Vagina (tissue), 2 donors: ENCODE data around the gene MSLN. TPM values are rescaled to one million over a fixed set of nuclear protein-coding genes. Genes with fewer than 3 reads are reported as not detected.

ENCODE experiments used
- DNase-seq, 2 donors: peaks; one replicate each; pipeline ENCODE4 v3.0.0-alpha.2; 2017; ENCODE audit errors: extremely low spot score in 2 of 2
- H3K27ac ChIP-seq: fragments of 200-600 bp; sonication (generic); one replicate; pipeline ENCODE4 v1.5.1; 2019
- H3K27me3 ChIP-seq: fragments of 200-600 bp; sonication (generic); one replicate; pipeline ENCODE4 v1.5.1; 2019
- H3K36me3 ChIP-seq, 2 donors: fragments of 200-600 bp; sonication (generic); one replicate each; pipeline ENCODE4 v1.5.1; 2017 to 2019
- H3K4me1 ChIP-seq: fragments of 200-600 bp; sonication (generic); one replicate; pipeline ENCODE4 v1.5.1; 2019
- H3K4me3 ChIP-seq, 2 donors: fragments of 200-600 bp; sonication (generic); 1 replicate in 1 of 2; 2 replicates in 1 of 2; pipeline ENCODE4 v1.5.1; 2016 to 2019
- H3K9me3 ChIP-seq: fragments of 200-600 bp; sonication (generic); one replicate; pipeline ENCODE4 v1.5.1; 2019
- POLR2A ChIP-seq, 2 donors: fragments of 450-650 bp; IDR thresholded peaks; one replicate each; pipeline ENCODE4 v1.6.1; 2017; ENCODE audit warnings: antibody characterized with exemption in 2 of 2, mild to moderate bottlenecking in 2 of 2, moderate library complexity in 2 of 2
- POLR2AphosphoS5 ChIP-seq, 2 donors: sonication (generic); formaldehyde crosslinking; IDR thresholded peaks; one replicate each; pipeline ENCODE4 v1.9.0; 2017; ENCODE audit warnings: antibody characterized with exemption in 2 of 2, mild to moderate bottlenecking in 2 of 2, low read depth in 1 of 2; ENCODE audit not compliant: insufficient read depth in 1 of 2
- intact Hi-C: fragments of 100-400 bp; cut with DNase I; formaldehyde crosslinking; loops from one replicate; pipeline ENCODE4 v1.15.1; 2023
- total RNA-seq: library from RNA; depleted of rRNA; stranded (reverse); fragments of >200 nt; gene quantifications from one replicate; pipeline ENCODE4 v1.2.3, GENCODE V29; 2016
- TF ChIP-seq, protein P1 (sequence below), 3 experiments: fragments of 450-650 bp in 2 of 3; fragments of 200-600 bp in 1 of 3; sonication (generic) in 1 of 3; IDR thresholded peaks; one replicate each; pipeline ENCODE4 v1.5.1; 2017 to 2019; ENCODE audit warnings: antibody characterized with exemption in 3 of 3, mild to moderate bottlenecking in 2 of 3, moderate library complexity in 2 of 3

MSLN gene
- total RNA-seq, 1 donor from 2014 or later, result not detected

DNA sequence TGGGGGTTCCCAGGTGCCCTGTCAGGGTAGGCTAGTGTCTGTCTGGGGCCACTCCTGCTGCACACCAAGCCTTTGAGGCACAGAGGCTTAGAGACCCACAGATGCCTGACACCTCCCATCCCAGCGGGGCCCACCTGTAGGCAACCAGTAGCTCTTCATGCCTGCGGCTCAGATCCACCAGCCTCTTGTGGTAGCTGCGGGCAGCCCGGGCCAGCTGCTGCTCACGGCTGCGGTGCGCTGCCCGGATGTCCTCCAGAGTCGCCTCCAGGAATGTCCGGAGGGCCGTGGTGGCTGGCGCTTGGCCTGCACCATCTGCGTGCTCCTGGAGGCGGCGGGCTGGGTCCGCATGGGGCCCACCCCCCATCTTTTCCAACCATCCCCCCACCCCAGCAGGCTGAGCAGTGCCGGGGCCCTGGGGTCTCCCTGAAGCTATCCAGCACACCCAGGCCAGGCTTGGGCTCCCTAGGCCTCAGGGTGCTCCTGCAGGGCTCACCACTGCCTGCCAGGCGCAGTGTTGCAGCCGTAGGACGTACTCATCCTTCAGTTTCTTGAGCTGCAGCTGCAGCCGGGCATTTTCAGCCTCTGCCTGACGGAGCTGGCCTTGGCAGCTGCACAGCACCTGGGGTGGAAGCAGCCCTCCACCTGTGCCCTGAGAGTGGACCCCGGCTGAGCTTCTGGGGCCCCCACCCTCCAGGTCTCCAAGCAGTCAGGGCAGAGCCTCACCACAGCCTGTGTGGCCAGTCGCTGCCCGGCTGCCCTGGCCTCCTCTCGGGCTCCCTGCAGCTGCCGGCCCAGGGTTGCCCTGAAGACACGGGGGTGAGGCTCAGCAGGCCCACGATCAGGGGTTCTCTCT lies 36.1 kb upstream of the MSLN start:
- Histone ChIP-seq H3K27ac (no peak overlapping the region), H3K36me3 (no peaks in the 10 kb centered on the region), H3K4me3 (no peak overlapping the region), H3K4me1 (peaks cover 59% of the 10 kb centered on the region), H3K27me3 (no peaks in the 10 kb centered on the region), H3K9me3 (no peaks in the 10 kb centered on the region)
- TF ChIP-seq POLR2AphosphoS5 (IDR thresholded peaks at IDR 0.05; ENCODE audit: insufficient read depth in 1 of 2, low read depth in 1 of 2), result no peak
- no peak for TF ChIP-seq POLR2A (IDR thresholded peaks at IDR 0.05)
- TF ChIP-seq, protein P1, sequence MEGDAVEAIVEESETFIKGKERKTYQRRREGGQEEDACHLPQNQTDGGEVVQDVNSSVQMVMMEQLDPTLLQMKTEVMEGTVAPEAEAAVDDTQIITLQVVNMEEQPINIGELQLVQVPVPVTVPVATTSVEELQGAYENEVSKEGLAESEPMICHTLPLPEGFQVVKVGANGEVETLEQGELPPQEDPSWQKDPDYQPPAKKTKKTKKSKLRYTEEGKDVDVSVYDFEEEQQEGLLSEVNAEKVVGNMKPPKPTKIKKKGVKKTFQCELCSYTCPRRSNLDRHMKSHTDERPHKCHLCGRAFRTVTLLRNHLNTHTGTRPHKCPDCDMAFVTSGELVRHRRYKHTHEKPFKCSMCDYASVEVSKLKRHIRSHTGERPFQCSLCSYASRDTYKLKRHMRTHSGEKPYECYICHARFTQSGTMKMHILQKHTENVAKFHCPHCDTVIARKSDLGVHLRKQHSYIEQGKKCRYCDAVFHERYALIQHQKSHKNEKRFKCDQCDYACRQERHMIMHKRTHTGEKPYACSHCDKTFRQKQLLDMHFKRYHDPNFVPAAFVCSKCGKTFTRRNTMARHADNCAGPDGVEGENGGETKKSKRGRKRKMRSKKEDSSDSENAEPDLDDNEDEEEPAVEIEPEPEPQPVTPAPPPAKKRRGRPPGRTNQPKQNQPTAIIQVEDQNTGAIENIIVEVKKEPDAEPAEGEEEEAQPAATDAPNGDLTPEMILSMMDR (IDR thresholded peaks at IDR 0.05), result no peak
- no peak for DNase-seq
- intact Hi-C loops, result loop anchor here (5.0 kb wide), 1 partner anchor 63 kb away; the partner anchor contains the start of genes CHTF18 and RPUSD1

DNA sequence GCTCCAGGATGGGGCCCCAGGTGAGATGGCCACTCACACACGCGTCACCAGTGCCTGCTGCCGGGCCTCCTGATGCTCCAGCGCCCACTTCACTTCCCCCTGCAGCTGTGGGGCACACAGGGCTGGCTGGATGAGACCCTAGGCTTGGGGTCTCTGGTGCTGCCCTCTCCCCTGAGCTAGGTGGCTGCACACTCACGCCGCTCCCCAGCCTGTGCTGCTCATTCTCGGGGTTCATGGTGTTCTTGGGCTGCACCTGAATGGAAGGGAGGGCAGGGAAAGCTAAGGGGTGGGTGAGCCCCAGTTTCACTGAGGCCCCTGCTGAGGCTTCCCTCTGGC lies 35.5 kb upstream of the MSLN start:
- no peaks in the 10 kb centered on the region for H3K36me3 ChIP-seq
- H3K4me3 ChIP-seq, result no peak overlapping the region
- H3K27ac ChIP-seq, result no peak overlapping the region
- TF ChIP-seq POLR2AphosphoS5 (IDR thresholded peaks at IDR 0.05; ENCODE audit: insufficient read depth in 1 of 2, low read depth in 1 of 2), result no peak
- TF ChIP-seq, protein P1 (IDR thresholded peaks at IDR 0.05), result no peak
- TF ChIP-seq POLR2A (IDR thresholded peaks at IDR 0.05), result no peak
- no peaks in the 10 kb centered on the region for H3K9me3 ChIP-seq
- H3K27me3 ChIP-seq, result no peaks in the 10 kb centered on the region
- intact Hi-C loops, result no loop called here
- DNase-seq, result no peak
- H3K4me1 ChIP-seq, result peaks cover 56% of the 10 kb centered on the region

DNA sequence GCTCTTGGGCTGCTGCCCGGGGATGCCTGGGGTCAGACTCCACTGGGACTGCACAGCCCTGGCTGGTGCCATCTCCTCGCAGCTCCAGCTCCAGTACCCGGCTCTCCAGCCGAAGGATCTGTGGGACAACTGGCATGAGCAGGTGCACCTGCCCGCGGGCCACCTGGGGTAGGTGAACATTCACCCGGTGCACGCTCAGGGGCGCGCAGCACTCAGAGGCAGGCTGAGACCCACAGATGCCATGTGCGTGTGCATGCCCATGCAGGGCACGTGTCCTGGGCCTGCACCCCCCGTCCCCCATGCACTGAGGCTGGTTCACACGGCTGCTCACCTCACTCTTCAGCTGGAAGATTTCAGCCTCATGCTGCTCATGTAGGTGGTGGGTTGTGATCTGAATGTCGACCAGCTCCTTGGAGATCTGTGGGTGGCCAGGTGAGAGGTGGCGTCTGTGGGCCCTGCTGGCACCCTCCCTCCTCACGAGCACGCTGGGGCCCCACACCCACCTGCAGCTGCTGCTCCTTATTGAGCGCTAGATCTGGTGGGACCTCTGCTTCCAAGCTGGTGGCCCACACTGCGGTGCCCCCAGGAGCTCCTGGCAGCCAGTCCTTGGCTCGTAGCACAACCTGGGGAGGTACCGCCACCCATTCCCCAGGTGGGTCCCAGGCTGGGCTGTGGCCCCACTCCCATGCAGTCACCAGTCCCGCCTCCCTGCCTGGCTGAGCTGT lies 34.9 kb upstream of the MSLN start:
- H3K4me3 ChIP-seq, result no peak overlapping the region
- TF ChIP-seq POLR2AphosphoS5 (IDR thresholded peaks at IDR 0.05; ENCODE audit: insufficient read depth in 1 of 2, low read depth in 1 of 2), result no peak
- TF ChIP-seq POLR2A (IDR thresholded peaks at IDR 0.05), result no peak
- TF ChIP-seq, protein P1 (IDR thresholded peaks at IDR 0.05), result no peak
- peaks cover 50% of the 10 kb centered on the region for H3K4me1 ChIP-seq
- DNase-seq, result no peak
- H3K27ac ChIP-seq, result no peak overlapping the region
- no peaks in the 10 kb centered on the region for H3K36me3 ChIP-seq
- no peaks in the 10 kb centered on the region for H3K27me3 ChIP-seq
- no peaks in the 10 kb centered on the region for H3K9me3 ChIP-seq
- intact Hi-C loops, result no loop called here

DNA sequence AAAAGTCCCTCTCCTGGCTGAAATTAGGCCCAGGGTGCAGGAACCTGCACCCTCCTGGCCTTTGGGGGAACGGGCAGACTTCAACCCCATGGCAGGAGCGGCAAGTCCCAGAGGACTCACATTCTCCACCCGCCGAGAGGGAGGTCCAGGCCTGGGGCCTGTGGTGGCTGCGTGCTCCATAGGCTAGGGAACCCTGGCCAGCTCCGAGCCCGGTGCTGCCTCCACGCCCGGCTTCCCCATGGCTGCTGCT lies 34.4 kb upstream of the MSLN start:
- DNase-seq, result no peak
- Histone ChIP-seq H3K4me1 (peaks cover 48% of the 10 kb centered on the region), H3K27me3 (no peaks in the 10 kb centered on the region), H3K27ac (no peak overlapping the region), H3K9me3 (no peaks in the 10 kb centered on the region), H3K4me3 (peak overlapping the region in 1 of 2 donors; percentile 48), H3K36me3 (no peaks in the 10 kb centered on the region)
- TF ChIP-seq, protein P1 (IDR thresholded peaks at IDR 0.05), result no peak
- TF ChIP-seq POLR2A (IDR thresholded peaks at IDR 0.05) (no peak), POLR2AphosphoS5 (IDR thresholded peaks at IDR 0.05; ENCODE audit: insufficient read depth in 1 of 2, low read depth in 1 of 2) (no peak)
- intact Hi-C loops, result no loop called here
